Stimulated activated CD8-positive, alpha-beta memory T cell treated with anti-CD3 and anti-CD28 coated beads, Interleukin-7, amount 100 ng/mL, for 1 hour (primary cell): ENCODE results near the gene GON7.
"Not testable (repeated sequence)": the region's sequence is repeated elsewhere in the genome, so short reads cannot be mapped to it uniquely, and the experiment has no call there.

ENCODE experiments used
- DNase-seq, 2 donors: peaks; one replicate each; pipeline ENCODE4 v3.0.0-alpha.2; 2020; ENCODE audit warnings: low read depth in 2 of 2

Gene GON7

GRCh38 chr14:93159625-93160352 is 47.1 kb downstream of the GON7 start:
- not testable (repeated sequence) for DNase-seq

DNA sequence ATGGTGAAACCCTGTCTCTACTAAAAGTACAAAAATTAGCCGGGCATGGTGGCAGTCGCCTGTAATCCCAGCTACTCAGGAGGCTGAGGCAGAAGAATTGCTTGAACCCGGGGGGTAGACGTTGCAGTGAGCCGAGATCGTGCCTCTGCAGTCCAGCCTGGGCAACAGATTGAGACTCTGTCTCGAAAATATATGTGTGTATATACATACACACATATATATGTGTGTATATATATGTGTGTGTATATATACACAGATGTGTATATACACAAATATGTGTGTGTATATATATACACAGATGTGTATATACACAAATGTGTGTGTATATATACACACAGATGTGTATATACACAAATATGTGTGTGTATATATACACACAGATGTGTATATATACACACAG is 48.5 kb downstream of the GON7 start:
- not testable (repeated sequence) for DNase-seq

GRCh38 chr14:93156693-93157369 is 50.0 kb downstream of the GON7 start:
- no peak for DNase-seq

DNA sequence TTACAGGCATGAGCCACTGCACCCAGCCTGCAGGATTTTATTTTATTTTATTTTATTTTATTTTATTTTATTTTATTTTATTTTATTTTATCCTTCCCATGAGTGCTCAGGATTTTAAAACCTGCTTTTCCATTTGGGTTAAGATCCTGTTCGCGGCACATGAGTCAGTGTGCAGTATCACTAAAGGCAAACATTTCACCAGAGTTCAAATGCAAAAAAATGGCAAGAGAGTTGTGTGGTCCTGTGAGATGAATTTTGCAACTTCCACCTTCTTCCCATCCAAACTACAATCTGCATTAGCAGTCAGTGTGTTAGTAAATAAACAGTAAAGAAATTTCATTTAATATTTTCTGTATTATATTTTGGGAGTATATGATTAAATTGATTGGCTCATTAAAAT is 51.2 kb downstream of the GON7 start:
- DNase-seq, result no peak

GRCh38 chr14:93153121-93153520 is 53.7 kb downstream of the GON7 start:
- no peak for DNase-seq
